Measurements from ENCODE around the gene ZNF626. TPM values are rescaled to one million over a fixed set of nuclear protein-coding genes. Genes with fewer than 3 reads are reported as not detected.

ZNF626 gene
- polyA plus RNA-seq, 1 donor (not counting 4 experiments of a cell fraction or from before 2014, with no cell fraction given) = 7.8 TPM

DNA sequence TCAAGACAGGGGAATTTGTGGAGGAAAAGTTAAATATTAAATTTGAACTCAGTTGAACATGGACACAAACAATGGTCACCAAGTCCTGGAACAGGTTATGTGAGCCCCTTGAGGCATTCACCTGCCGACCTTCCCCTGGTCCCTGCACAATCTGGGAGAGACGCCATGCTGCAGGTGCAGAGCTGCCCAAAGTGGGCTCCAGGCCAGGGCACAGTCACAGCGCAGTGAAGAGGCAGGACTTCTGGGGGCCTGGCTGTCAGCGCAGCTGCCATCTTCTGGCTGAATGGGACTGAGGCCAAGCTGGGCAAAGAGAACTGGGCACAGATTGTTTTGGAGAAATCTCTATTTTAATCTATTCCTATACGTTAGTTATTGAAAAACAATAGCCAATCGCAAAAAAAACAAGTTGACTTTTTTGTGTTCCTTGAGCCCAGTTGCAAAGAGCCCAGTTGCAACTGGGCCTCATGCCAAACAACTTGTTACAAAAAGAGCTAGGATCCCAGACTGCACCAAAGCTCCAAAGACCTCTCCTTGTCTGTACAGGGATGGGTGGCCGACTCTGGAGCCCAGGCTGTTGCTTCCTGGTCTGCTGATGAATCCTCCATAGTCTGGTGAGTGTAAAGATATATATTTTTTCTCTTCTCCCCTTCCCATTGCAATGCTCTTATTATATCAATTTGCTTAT lies 1.2 kb upstream of the ZNF626 start:
- no peak overlapping the region for H3K9ac ChIP-seq (ENCODE audit: control insufficient read depth, extremely low read depth, insufficient read depth, low read length)
- no peak for FAIRE-seq

DNA sequence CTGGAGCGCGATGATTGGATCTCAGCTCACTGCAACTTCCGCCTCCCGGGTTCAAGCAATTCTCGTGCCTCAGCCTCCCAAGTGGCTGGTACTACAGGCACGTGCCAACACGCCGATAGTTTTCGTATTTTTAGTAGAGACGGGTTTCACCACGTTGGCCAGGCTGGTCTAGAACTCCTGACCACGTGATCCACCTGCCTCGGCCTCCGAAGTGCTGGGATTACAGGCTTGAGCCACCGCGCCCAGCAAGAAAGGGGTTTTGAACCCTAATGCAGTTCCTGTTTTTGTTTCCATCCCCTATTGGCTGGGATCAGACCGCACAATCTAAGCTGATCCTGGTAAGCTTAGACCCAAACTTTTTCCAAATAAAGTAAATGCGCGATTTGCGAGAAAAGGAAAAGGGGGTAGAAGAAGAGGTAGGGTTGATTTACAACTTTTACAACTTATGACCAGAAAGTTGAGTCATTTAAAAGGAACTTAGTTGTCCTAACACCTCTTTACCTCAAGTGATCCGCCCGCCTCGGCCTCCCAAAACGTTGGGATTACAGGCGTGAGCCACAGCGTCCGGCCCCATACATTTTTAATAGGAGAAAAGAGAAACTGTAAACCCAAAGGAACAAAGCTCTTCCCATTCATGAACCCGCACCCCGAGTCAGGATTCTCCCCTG lies 764 bp downstream of the ZNF626 start:
- DNase-seq (ENCODE audit: low read depth, low spot score) = no peak
- peak overlapping the region; percentile 94 for H2AFZ ChIP-seq (ENCODE audit: control insufficient read depth, low read length)

More for the DNA sequence above, 1.2 kb upstream of the ZNF626 start:
- no peak overlapping the region for H3K4me2 ChIP-seq (ENCODE audit: control insufficient read depth, extremely low read depth, insufficient read depth, low read depth, low read length)
- no peaks in the 10 kb centered on the region for H3K36me3 ChIP-seq (ENCODE audit: control insufficient read depth in 2 of 2, extremely low read depth in 1 of 2, insufficient read depth in 2 of 2, low read length in 2 of 2)
- no peaks in the 10 kb centered on the region for H4K20me1 ChIP-seq (ENCODE audit: control insufficient read depth, extremely low read depth, insufficient read depth, low read length)
- dilution Hi-C loops (cut with MboI; ENCODE audit: extremely low pct_ligation_motif_present, low sequenced_read_pairs) = no loop called here
- no peak overlapping the region for H3K27ac ChIP-seq (ENCODE audit: control insufficient read depth, insufficient read depth, low read length)
- DNase-seq (ENCODE audit: low read depth, low spot score) = no peak
- H3K27me3 ChIP-seq (ENCODE audit: control insufficient read depth, extremely low read depth, insufficient read depth, low read length) = no peaks in the 10 kb centered on the region
- no peaks in the 10 kb centered on the region for H3K9me1 ChIP-seq (ENCODE audit: control insufficient read depth, extremely low read depth, insufficient read depth, low read length)
- no peak for TF ChIP-seq EZH2 (IDR thresholded peaks at IDR 0.05; ENCODE audit: low read length)
- TF ChIP-seq, protein P1, sequence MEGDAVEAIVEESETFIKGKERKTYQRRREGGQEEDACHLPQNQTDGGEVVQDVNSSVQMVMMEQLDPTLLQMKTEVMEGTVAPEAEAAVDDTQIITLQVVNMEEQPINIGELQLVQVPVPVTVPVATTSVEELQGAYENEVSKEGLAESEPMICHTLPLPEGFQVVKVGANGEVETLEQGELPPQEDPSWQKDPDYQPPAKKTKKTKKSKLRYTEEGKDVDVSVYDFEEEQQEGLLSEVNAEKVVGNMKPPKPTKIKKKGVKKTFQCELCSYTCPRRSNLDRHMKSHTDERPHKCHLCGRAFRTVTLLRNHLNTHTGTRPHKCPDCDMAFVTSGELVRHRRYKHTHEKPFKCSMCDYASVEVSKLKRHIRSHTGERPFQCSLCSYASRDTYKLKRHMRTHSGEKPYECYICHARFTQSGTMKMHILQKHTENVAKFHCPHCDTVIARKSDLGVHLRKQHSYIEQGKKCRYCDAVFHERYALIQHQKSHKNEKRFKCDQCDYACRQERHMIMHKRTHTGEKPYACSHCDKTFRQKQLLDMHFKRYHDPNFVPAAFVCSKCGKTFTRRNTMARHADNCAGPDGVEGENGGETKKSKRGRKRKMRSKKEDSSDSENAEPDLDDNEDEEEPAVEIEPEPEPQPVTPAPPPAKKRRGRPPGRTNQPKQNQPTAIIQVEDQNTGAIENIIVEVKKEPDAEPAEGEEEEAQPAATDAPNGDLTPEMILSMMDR (optimal IDR thresholded peaks at IDR 0.05 in 1 of 3, IDR thresholded peaks at IDR 0.05 in 1 of 3, conservative IDR thresholded peaks at IDR 0.05 in 1 of 3; ENCODE audit: extremely low read depth in 1 of 3, insufficient read depth in 2 of 3, low read length in 3 of 3) = no peak
- no peak overlapping the region for H3K4me3 ChIP-seq (ENCODE audit: control insufficient read depth in 2 of 3, extremely low read depth in 1 of 3, insufficient read depth in 2 of 3, low read depth in 1 of 3, low read length in 3 of 3)
- H3K79me2 ChIP-seq (ENCODE audit: control insufficient read depth, insufficient read depth, low read length) = peaks cover 36% of the 10 kb centered on the region
- peaks cover 3% of the 10 kb centered on the region for H3K4me1 ChIP-seq (ENCODE audit: control insufficient read depth, extremely low read depth, insufficient read depth, low read length)
- H2AFZ ChIP-seq (ENCODE audit: control insufficient read depth, low read length) = no peak overlapping the region
- peaks cover 8% of the 10 kb centered on the region for H3K9me3 ChIP-seq (ENCODE audit: control insufficient read depth, low read depth, low read length)

More for the DNA sequence above, 764 bp downstream of the ZNF626 start:
- Histone ChIP-seq H3K9me3 (ENCODE audit: control insufficient read depth, low read depth, low read length) (peaks cover 11% of the 10 kb centered on the region), H3K9me1 (ENCODE audit: control insufficient read depth, extremely low read depth, insufficient read depth, low read length) (no peaks in the 10 kb centered on the region), H3K4me2 (ENCODE audit: control insufficient read depth, extremely low read depth, insufficient read depth, low read depth, low read length) (peak overlapping the region; percentile 76), H3K27me3 (ENCODE audit: control insufficient read depth, extremely low read depth, insufficient read depth, low read length) (no peaks in the 10 kb centered on the region), H3K27ac (ENCODE audit: control insufficient read depth, insufficient read depth, low read length) (peak overlapping the region; percentile 89), H3K79me2 (ENCODE audit: control insufficient read depth, insufficient read depth, low read length) (peaks cover 54% of the 10 kb centered on the region), H3K4me3 (ENCODE audit: control insufficient read depth in 2 of 3, extremely low read depth in 1 of 3, insufficient read depth in 2 of 3, low read depth in 1 of 3, low read length in 3 of 3) (peak overlapping the region; percentile 67 to 89 (median 83)), H3K36me3 (ENCODE audit: control insufficient read depth in 2 of 2, extremely low read depth in 1 of 2, insufficient read depth in 2 of 2, low read length in 2 of 2) (peaks cover 0 to 1% of the 10 kb centered on the region in 2 experiments), H3K9ac (ENCODE audit: control insufficient read depth, extremely low read depth, insufficient read depth, low read length) (peak overlapping the region; percentile 93), H3K4me1 (ENCODE audit: control insufficient read depth, extremely low read depth, insufficient read depth, low read length) (peaks cover 3% of the 10 kb centered on the region), H4K20me1 (ENCODE audit: control insufficient read depth, extremely low read depth, insufficient read depth, low read length) (no peaks in the 10 kb centered on the region)
- TF ChIP-seq, protein P1 (optimal IDR thresholded peaks at IDR 0.05 in 1 of 3, IDR thresholded peaks at IDR 0.05 in 1 of 3, conservative IDR thresholded peaks at IDR 0.05 in 1 of 3; ENCODE audit: extremely low read depth in 1 of 3, insufficient read depth in 2 of 3, low read length in 3 of 3) = no peak
- no peak for TF ChIP-seq EZH2 (IDR thresholded peaks at IDR 0.05; ENCODE audit: low read length)
- dilution Hi-C loops (cut with MboI; ENCODE audit: extremely low pct_ligation_motif_present, low sequenced_read_pairs) = no loop called here
- no peak for FAIRE-seq

Data from keratinocyte (primary cell).